ENCODE measurements around the gene BCL2.

GRCh38 chr18:63187223-63187574 lies 132.4 kb downstream of the BCL2 start:
- TF ChIP-seq CTCF (IDR thresholded peaks at IDR 0.05) (no peak), POLR2AphosphoS5 (IDR thresholded peaks at IDR 0.05) (no peak), EP300 (IDR thresholded peaks at IDR 0.05) (no peak), POLR2A (IDR thresholded peaks at IDR 0.05) (no peak)

Measured in sigmoid colon (tissue), 4 donors.